Neuronal stem cell (in vitro differentiated cells): Measurements from ENCODE around the gene TTC23.

Experiments
- DNase-seq: peaks from one replicate; pipeline ENCODE4 v3.0.0-alpha.2; 2013; ENCODE audit warnings: low spot score
- H2AFZ ChIP-seq: one replicate; pipeline ENCODE4 v1.6.1; 2013; ENCODE audit warnings: mild to moderate bottlenecking, low read length, inconsistent platforms
- H2AK5ac ChIP-seq: 2 replicates; pipeline ENCODE4 v1.6.1; 2013; ENCODE audit warnings: low read depth, mild to moderate bottlenecking, inconsistent platforms, low read length, moderate library complexity, mixed read lengths
- H2BK120ac ChIP-seq: 2 replicates; pipeline ENCODE4 v1.6.1; 2013; ENCODE audit warnings: low read depth, mild to moderate bottlenecking, inconsistent platforms, low read length, moderate library complexity, mixed read lengths
- H2BK12ac ChIP-seq: one replicate; pipeline ENCODE4 v1.6.1; 2013; ENCODE audit warnings: low read length, inconsistent platforms
- H2BK15ac ChIP-seq: 2 replicates; pipeline ENCODE4 v1.6.1; 2013; ENCODE audit warnings: mild to moderate bottlenecking, low read length, inconsistent platforms, mixed read lengths
- H2BK5ac ChIP-seq: one replicate; pipeline ENCODE4 v1.6.1; 2013; ENCODE audit warnings: inconsistent platforms, mild to moderate bottlenecking, low read length, moderate library complexity
- H3K14ac ChIP-seq: one replicate; pipeline ENCODE4 v1.6.1; 2013; ENCODE audit warnings: low read length, inconsistent platforms
- H3K18ac ChIP-seq: 2 replicates; pipeline ENCODE4 v1.6.1; 2013; ENCODE audit warnings: low read length, inconsistent platforms
- H3K23ac ChIP-seq: 2 replicates; pipeline ENCODE4 v1.6.1; 2013; ENCODE audit warnings: low read depth, mild to moderate bottlenecking, mixed read lengths, low read length, inconsistent platforms; ENCODE audit not compliant: poor library complexity
- H3K27ac ChIP-seq: replicated peaks from 3 replicates; pipeline ENCODE4 v1.5.1; 2013; ENCODE audit warnings: low read length, inconsistent platforms
- H3K27me3 ChIP-seq, 3 experiments: 2 replicates each; pipeline ENCODE4 v1.6.1; 2013; ENCODE audit warnings: low read length in 3 of 3, mild to moderate bottlenecking in 2 of 3, inconsistent platforms in 1 of 3, low read depth in 1 of 3, mixed read lengths in 1 of 3, moderate library complexity in 1 of 3; ENCODE audit not compliant: control insufficient read depth in 3 of 3, insufficient read depth in 3 of 3
- H3K36me3 ChIP-seq, 2 donors: replicated peaks in 1 of 2; 2 replicates each; pipeline ENCODE4 v1.6.1; 2013; ENCODE audit warnings: low read length in 2 of 2; ENCODE audit not compliant: control insufficient read depth in 2 of 2, insufficient read depth in 2 of 2
- H3K4ac ChIP-seq: 2 replicates; pipeline ENCODE4 v1.6.1; 2013; ENCODE audit warnings: inconsistent platforms, mild to moderate bottlenecking, low read length, moderate library complexity
- H3K4me1 ChIP-seq, 2 donors: 1 replicate in 1 of 2; 2 replicates in 1 of 2; pipeline ENCODE4 v1.6.1; 2013; ENCODE audit warnings: low read length in 2 of 2, low read depth in 1 of 2; ENCODE audit not compliant: control insufficient read depth in 2 of 2, insufficient read depth in 1 of 2
- H3K4me2 ChIP-seq: one replicate; pipeline ENCODE4 v1.6.1; 2013; ENCODE audit warnings: mild to moderate bottlenecking, low read length, inconsistent platforms; ENCODE audit not compliant: insufficient read depth, poor library complexity, severe bottlenecking
- H3K4me3 ChIP-seq, 2 donors: 2 replicates each; pipeline ENCODE4 v1.5.1; 2013; ENCODE audit warnings: low read length in 2 of 2, mild to moderate bottlenecking in 2 of 2, inconsistent platforms in 1 of 2, moderate library complexity in 1 of 2
- H3K79me1 ChIP-seq: one replicate; pipeline ENCODE4 v1.6.1; 2013; ENCODE audit warnings: low read depth, mild to moderate bottlenecking, inconsistent platforms, low read length, moderate library complexity
- H3K9ac ChIP-seq: one replicate; pipeline ENCODE4 v1.6.1; 2013; ENCODE audit warnings: mild to moderate bottlenecking, low read depth, low read length, inconsistent platforms; ENCODE audit not compliant: poor library complexity
- H3K9me3 ChIP-seq, 2 donors: replicated peaks in 1 of 2; 2 replicates each; pipeline versions ENCODE3 to v1.6.1; 2013; ENCODE audit warnings: low read length in 2 of 2, mild to moderate bottlenecking in 2 of 2, inconsistent platforms in 1 of 2, low read depth in 1 of 2, mixed read lengths in 1 of 2, moderate library complexity in 1 of 2; ENCODE audit not compliant: control insufficient read depth in 2 of 2, insufficient read depth in 1 of 2
- H4K8ac ChIP-seq: one replicate; pipeline ENCODE4 v1.6.1; 2013; ENCODE audit warnings: low read depth, mild to moderate bottlenecking, inconsistent platforms, low read length, moderate library complexity
- H4K91ac ChIP-seq: one replicate; pipeline ENCODE4 v1.6.1; 2013; ENCODE audit warnings: low read length, low read depth, mild to moderate bottlenecking, inconsistent platforms; ENCODE audit not compliant: poor library complexity
- WGBS, 2 donors: extraction: QIAGEN DNeasy Blood & Tissue Kit; methylation state at CpG; one replicate each; pipeline ENCODE4 v1.1.7; 2013; ENCODE audit warnings: missing lambda C conversion rate in 2 of 2, mixed read lengths in 1 of 2; ENCODE audit not compliant: insufficient read length in 2 of 2, insufficient replicate concordance in 1 of 2; ENCODE audit errors: extremely low coverage in 2 of 2; 5-methylcytosine and 5-hydroxymethylcytosine counted together

Gene TTC23

GRCh38 chr15:99257107-99257750 lies 7.8 kb upstream of the TTC23 start:
- Histone ChIP-seq H3K27me3 (peaks cover 0 to 3% (median 0%) of the 10 kb centered on the region in 3 experiments), H3K18ac (no peak overlapping the region), H2AFZ (no peak overlapping the region), H2BK120ac (no peak overlapping the region), H3K14ac (peak overlapping the region; percentile 43), H3K4me1 (peaks cover 0 to under 1% of the 10 kb centered on the region in 2 donors), H3K9me3 (no peaks in the 10 kb centered on the region), H3K9ac (peak overlapping the region; percentile 55), H3K23ac (no peak overlapping the region), H4K8ac (no peak overlapping the region), H2BK12ac (no peak overlapping the region), H4K91ac (no peak overlapping the region), H2BK5ac (no peak overlapping the region), H3K4ac (no peak overlapping the region), H2BK15ac (no peak overlapping the region), H3K79me1 (no peaks in the 10 kb centered on the region), H3K27ac (no peak overlapping the region), H2AK5ac (no peak overlapping the region), H3K36me3 (peaks cover 0 to 5% of the 10 kb centered on the region in 2 donors), H3K4me3 (no peak overlapping the region), H3K4me2 (no peak overlapping the region)
- WGBS, 2 donors = no CpG with 5 or more reads among the region's 12 CpGs
- DNase-seq = no peak

- Histone ChIP-seq H2AK5ac (no peak overlapping the region), H3K9ac (no peak overlapping the region), H3K27me3 (peaks cover 0 to 3% (median 0%) of the 10 kb centered on the region in 3 experiments), H2BK120ac (no peak overlapping the region), H3K4me1 (peaks cover 0 to 6% of the 10 kb centered on the region in 2 donors), H2AFZ (no peak overlapping the region), H4K8ac (no peak overlapping the region), H3K23ac (no peak overlapping the region), H3K4me2 (no peak overlapping the region), H3K4ac (no peak overlapping the region), H2BK15ac (no peak overlapping the region), H3K14ac (no peak overlapping the region), H3K79me1 (no peaks in the 10 kb centered on the region), H2BK12ac (no peak overlapping the region), H2BK5ac (no peak overlapping the region), H3K27ac (no peak overlapping the region), H4K91ac (no peak overlapping the region), H3K36me3 (peaks cover 0 to 5% of the 10 kb centered on the region in 2 donors), H3K9me3 (no peaks in the 10 kb centered on the region), H3K4me3 (no peak overlapping the region), H3K18ac (no peak overlapping the region)
- no CpG with 5 or more reads among the region's 6 CpGs for WGBS, 2 donors
- DNase-seq = no peak
These were observed 4.2 kb upstream of the TTC23 start for GRCh38 chr15:99253381-99254090.

GRCh38 chr15:99252326-99252725 lies 2.9 kb upstream of the TTC23 start:
- Histone ChIP-seq H3K36me3 (peaks cover 0 to 5% of the 10 kb centered on the region in 2 donors), H4K91ac (no peak overlapping the region), H3K18ac (no peak overlapping the region), H3K27ac (no peak overlapping the region), H3K4ac (no peak overlapping the region), H3K79me1 (no peaks in the 10 kb centered on the region), H2BK5ac (no peak overlapping the region), H2BK120ac (no peak overlapping the region), H3K27me3 (peaks cover 0 to 3% (median 0%) of the 10 kb centered on the region in 3 experiments), H3K4me3 (peak overlapping the region in 1 of 2 donors; percentile 69), H2BK15ac (no peak overlapping the region), H2BK12ac (no peak overlapping the region), H2AK5ac (no peak overlapping the region), H3K9me3 (no peaks in the 10 kb centered on the region), H3K4me2 (no peak overlapping the region), H3K4me1 (peaks cover 2 to 8% of the 10 kb centered on the region in 2 donors), H3K9ac (no peak overlapping the region), H3K14ac (no peak overlapping the region), H4K8ac (no peak overlapping the region), H3K23ac (no peak overlapping the region), H2AFZ (peak overlapping the region; percentile 97)
- no peak for DNase-seq
- no CpG with 5 or more reads among the region's 7 CpGs for WGBS, 2 donors
